HCT116 (cell line): Measurements from ENCODE around the gene WDR72. TPM values are rescaled to one million over a fixed set of nuclear protein-coding genes. Genes with fewer than 3 reads are reported as not detected.

ENCODE experiments used
- ATAC-seq: fragments of 200-7000 bp; cut with Tn5 transposase; 2 replicates; pipeline ENCODE4 v1.9.1; 2020; ENCODE audit warnings: mild to moderate bottlenecking, moderate library complexity
- BruUV-seq: library from RNA; stranded (reverse); fragments of 400-500 nt; replicated peaks from 2 replicates; lab custom pipeline; 2021; lab: Mats Ljungman, UMichigan
- CTCF ChIA-PET: fragments of 300-600 bp; sonication (Branson Sonifier 250); formaldehyde crosslinking; loops from one replicate; lab custom pipeline; 2021; ENCODE audit warnings: antibody characterized with exemption; lab: Charles Lee
- POLR2A ChIA-PET: fragments of 300-600, 350-600 bp; sonication (Branson Sonifier 250); formaldehyde crosslinking; loops from one replicate; lab custom pipeline; 2021; ENCODE audit warnings: antibody characterized with exemption; lab: Charles Lee
- RAD21 ChIA-PET, 2 experiments: fragments of 300-600 bp; sonication (Branson Sonifier 250); formaldehyde crosslinking; loops; one replicate each; lab custom pipeline; 2023; ENCODE audit warnings: low total read pairs in 2 of 2; ENCODE audit not compliant: uncharacterized antibody in 2 of 2, unreplicated experiment in 2 of 2, low non-redundant PET in 1 of 2; lab: Charles Lee
- DNase-seq: peaks from one replicate; pipeline ENCODE4 v3.0.0-alpha.2; 2010; ENCODE audit warnings: low read depth, low spot score
- H2AFZ ChIP-seq: fragments of 200-600 bp; shearing (Covaris generic), sonication (generic); 2 replicates; pipeline ENCODE4 v1.6.1; 2017; ENCODE audit warnings: low read depth, mixed run types, mixed read lengths, antibody characterized with exemption, low read length; ENCODE audit not compliant: poor library complexity, severe bottlenecking
- H3K27ac ChIP-seq: 2 replicates; pipeline ENCODE4 v1.5.1; 2012; ENCODE audit warnings: low read depth, low read length
- H3K27me3 ChIP-seq: fragments of 200-600 bp; sonication (generic); 2 replicates; pipeline ENCODE4 v1.6.1; 2016; ENCODE audit warnings: mixed run types, low read length, mixed read lengths; ENCODE audit not compliant: insufficient read depth
- H3K36me3 ChIP-seq, 2 experiments: fragments of 200-500 bp in 1 of 2; fragments of 200-600 bp in 1 of 2; sonication (Bioruptor generic) in 1 of 2; sonication (generic) in 1 of 2; 2 replicates each; pipeline versions ENCODE4 v1.5.1 to v1.6.1; 2014 to 2016; ENCODE audit warnings: low read length in 2 of 2, inconsistent platforms in 1 of 2, mixed read lengths in 1 of 2, mixed run types in 1 of 2; ENCODE audit not compliant: insufficient read depth in 2 of 2, control insufficient read depth in 1 of 2
- H3K4me1 ChIP-seq, 2 experiments: fragments of 200-600 bp in 1 of 2; sonication (generic) in 1 of 2; 2 replicates each; pipeline versions ENCODE4 v1.5.1 to v1.6.1; 2012 to 2017; ENCODE audit warnings: low read length in 2 of 2, inconsistent platforms in 1 of 2, mild to moderate bottlenecking in 1 of 2, mixed read lengths in 1 of 2, mixed run types in 1 of 2, moderate library complexity in 1 of 2; ENCODE audit not compliant: insufficient read depth in 2 of 2, control insufficient read depth in 1 of 2
- H3K4me2 ChIP-seq: fragments of 200-600 bp; sonication (generic); 2 replicates; pipeline ENCODE4 v1.6.1; 2017; ENCODE audit warnings: mixed run types, low read length, mixed read lengths
- H3K4me3 ChIP-seq, 2 experiments: fragments of 200-600 bp in 1 of 2; sonication (generic) in 1 of 2; replicated peaks in 1 of 2; 2 replicates each; pipeline ENCODE4 v1.5.1; 2011 to 2016; ENCODE audit warnings: low read length in 2 of 2, control low read depth in 1 of 2, low read depth in 1 of 2, mild to moderate bottlenecking in 1 of 2, mixed read lengths in 1 of 2, mixed run types in 1 of 2
- H3K79me2 ChIP-seq: fragments of 200-600 bp; sonication (generic); 2 replicates; pipeline ENCODE4 v1.6.1; 2017; ENCODE audit warnings: mild to moderate bottlenecking, mixed run types, low read length, moderate library complexity, mixed read lengths; ENCODE audit not compliant: insufficient read depth
- H3K9ac ChIP-seq: fragments of 200-600 bp; sonication (generic); 2 replicates; pipeline ENCODE4 v1.6.1; 2016; ENCODE audit warnings: low read length, mixed read lengths
- H3K9me2 ChIP-seq: fragments of 200-600 bp; sonication (generic), shearing (Covaris generic); 2 replicates; pipeline ENCODE4 v1.6.1; 2017; ENCODE audit warnings: mixed run types, mild to moderate bottlenecking, moderate library complexity; ENCODE audit not compliant: insufficient read depth
- H3K9me3 ChIP-seq, 2 experiments: fragments of 200-500 bp in 1 of 2; fragments of 200-600 bp in 1 of 2; sonication (Bioruptor generic) in 1 of 2; sonication (generic) in 1 of 2; 2 replicates each; pipeline ENCODE4 v1.6.1; 2014 to 2017; ENCODE audit warnings: low read length in 2 of 2, mixed read lengths in 2 of 2, inconsistent platforms in 1 of 2, low read depth in 1 of 2, mild to moderate bottlenecking in 1 of 2, mixed run types in 1 of 2, moderate library complexity in 1 of 2; ENCODE audit not compliant: control insufficient read depth in 1 of 2, insufficient read depth in 1 of 2
- H4K20me1 ChIP-seq: fragments of 200-600 bp; sonication (generic), shearing (Covaris generic); 2 replicates; pipeline ENCODE4 v1.6.1; 2017; ENCODE audit warnings: mixed run types, mild to moderate bottlenecking, moderate library complexity; ENCODE audit not compliant: insufficient read depth
- EGR1 ChIP-seq: IDR thresholded peaks from 2 replicates; pipeline ENCODE4 v1.6.1; 2012; ENCODE audit warnings: low read depth
- ELF1 ChIP-seq: IDR thresholded peaks from 2 replicates; pipeline ENCODE4 v1.6.1; 2012; ENCODE audit warnings: low read depth, borderline replicate concordance
- JUND ChIP-seq: IDR thresholded peaks from 2 replicates; pipeline ENCODE4 v1.6.1; 2012
- POLR2A ChIP-seq: IDR thresholded peaks from 2 replicates; pipeline ENCODE4 v1.7.0; 2011; ENCODE audit warnings: borderline replicate concordance; ENCODE audit not compliant: insufficient read depth, insufficient read length; ENCODE audit errors: extremely low read depth
- POLR2AphosphoS5 ChIP-seq: IDR thresholded peaks from 2 replicates; pipeline ENCODE4 v1.6.1; 2011; ENCODE audit warnings: mild to moderate bottlenecking, low read depth, low read length, moderate library complexity
- YY1 ChIP-seq: IDR thresholded peaks from 2 replicates; pipeline ENCODE4 v1.6.1; 2011; ENCODE audit warnings: low read length, low read depth, moderate library complexity, mild to moderate bottlenecking; ENCODE audit not compliant: insufficient replicate concordance; ENCODE audit errors: extremely low read depth
- ZFX ChIP-seq: fragments of 450-650 bp; IDR thresholded peaks from 2 replicates; pipeline ENCODE4 v1.6.1; 2017
- intact Hi-C: fragments of 100-400 bp; cut with micrococcal nuclease; formaldehyde crosslinking; loops from 2 replicates; pipeline ENCODE4 v1.10.0; 2022
- total RNA-seq: library from RNA; stranded (reverse); gene quantifications from one replicate; pipeline ENCODE4 v1.2.1, GENCODE V29; 2021; ENCODE audit not compliant: unreplicated experiment
- TF ChIP-seq, protein P1 (sequence below): IDR thresholded peaks from 2 replicates; pipeline ENCODE4 v1.6.1; 2012; ENCODE audit warnings: low read depth

WDR72 gene
- total RNA-seq, 1 experiment from 2014 or later: 5.8 TPM

DNA sequence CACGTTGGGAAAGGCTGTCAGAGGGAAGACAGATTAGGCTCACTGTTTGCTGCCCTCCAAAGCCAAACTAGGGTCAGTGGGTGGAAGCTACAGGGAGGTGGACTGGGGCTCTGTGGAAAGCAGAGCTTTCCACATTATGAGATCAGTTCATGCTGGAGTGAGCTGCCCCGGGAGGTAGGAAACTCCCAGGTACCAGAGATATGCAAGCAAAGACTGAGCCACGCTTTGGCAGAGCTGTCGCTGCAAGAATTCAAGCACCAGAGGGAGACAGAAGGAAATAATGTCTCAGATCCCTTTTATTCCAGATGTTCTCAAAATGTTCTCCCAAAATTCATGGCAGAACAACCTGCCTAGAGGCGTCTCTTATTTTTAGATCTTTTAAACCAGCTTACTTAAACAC, 286.6 kb downstream of the WDR72 start:
- Histone ChIP-seq H3K4me1 (no peaks in the 10 kb centered on the region), H4K20me1 (no peaks in the 10 kb centered on the region), H3K9me3 (peaks cover 0 to 3% of the 10 kb centered on the region in 2 experiments; a peak in 2 of 4 replicates), H3K9me2 (no peaks in the 10 kb centered on the region), H3K4me3 (no peak overlapping the region), H3K27me3 (0 out of 2 replicates have a peak, but pooled peaks cover 12% of the 10 kb centered on the region), H3K36me3 (no peaks in the 10 kb centered on the region), H3K79me2 (no peaks in the 10 kb centered on the region), H3K4me2 (no peak overlapping the region), H3K27ac (no peak overlapping the region), H3K9ac (no peak overlapping the region), H2AFZ (no peak overlapping the region)
- RAD21 ChIA-PET: no interaction called here
- no TSS peak for BruUV-seq
- intact Hi-C loops: loop anchor here (5.0 kb wide), 1 partner anchor 41 kb away; no protein-coding TSS in a partner anchor
- CTCF ChIA-PET: no interaction called here
- ATAC-seq (no peak), DNase-seq (no peak)
- no peak for TF ChIP-seq POLR2A
- no peak for TF ChIP-seq EGR1
- TF ChIP-seq YY1: no peak
- TF ChIP-seq, protein P1, sequence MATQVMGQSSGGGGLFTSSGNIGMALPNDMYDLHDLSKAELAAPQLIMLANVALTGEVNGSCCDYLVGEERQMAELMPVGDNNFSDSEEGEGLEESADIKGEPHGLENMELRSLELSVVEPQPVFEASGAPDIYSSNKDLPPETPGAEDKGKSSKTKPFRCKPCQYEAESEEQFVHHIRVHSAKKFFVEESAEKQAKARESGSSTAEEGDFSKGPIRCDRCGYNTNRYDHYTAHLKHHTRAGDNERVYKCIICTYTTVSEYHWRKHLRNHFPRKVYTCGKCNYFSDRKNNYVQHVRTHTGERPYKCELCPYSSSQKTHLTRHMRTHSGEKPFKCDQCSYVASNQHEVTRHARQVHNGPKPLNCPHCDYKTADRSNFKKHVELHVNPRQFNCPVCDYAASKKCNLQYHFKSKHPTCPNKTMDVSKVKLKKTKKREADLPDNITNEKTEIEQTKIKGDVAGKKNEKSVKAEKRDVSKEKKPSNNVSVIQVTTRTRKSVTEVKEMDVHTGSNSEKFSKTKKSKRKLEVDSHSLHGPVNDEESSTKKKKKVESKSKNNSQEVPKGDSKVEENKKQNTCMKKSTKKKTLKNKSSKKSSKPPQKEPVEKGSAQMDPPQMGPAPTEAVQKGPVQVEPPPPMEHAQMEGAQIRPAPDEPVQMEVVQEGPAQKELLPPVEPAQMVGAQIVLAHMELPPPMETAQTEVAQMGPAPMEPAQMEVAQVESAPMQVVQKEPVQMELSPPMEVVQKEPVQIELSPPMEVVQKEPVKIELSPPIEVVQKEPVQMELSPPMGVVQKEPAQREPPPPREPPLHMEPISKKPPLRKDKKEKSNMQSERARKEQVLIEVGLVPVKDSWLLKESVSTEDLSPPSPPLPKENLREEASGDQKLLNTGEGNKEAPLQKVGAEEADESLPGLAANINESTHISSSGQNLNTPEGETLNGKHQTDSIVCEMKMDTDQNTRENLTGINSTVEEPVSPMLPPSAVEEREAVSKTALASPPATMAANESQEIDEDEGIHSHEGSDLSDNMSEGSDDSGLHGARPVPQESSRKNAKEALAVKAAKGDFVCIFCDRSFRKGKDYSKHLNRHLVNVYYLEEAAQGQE: no peak
- no peak for TF ChIP-seq ELF1
- TF ChIP-seq ZFX: no peak
- TF ChIP-seq POLR2AphosphoS5: no peak
- TF ChIP-seq JUND: no peak
- POLR2A ChIA-PET: no interaction called here
